ENCODE data around the gene MRTO4.
"Not testable (repeated sequence)": the region's sequence is repeated elsewhere in the genome, so short reads cannot be mapped to it uniquely, and the experiment has no call there.

Gene MRTO4

GRCh38 chr1:19262744-19263143 lies 11.1 kb downstream of the MRTO4 start:
- DNase-seq (ENCODE audit: low read depth in 1 of 2, low spot score in 1 of 2), result no peak
- no peak for TF ChIP-seq JUND (IDR thresholded peaks at IDR 0.05; ENCODE audit: low read depth)
- in situ Hi-C loops (cut with HindIII; ENCODE audit: low pct_unique_long_range_greater_than_20kb, low sequenced_read_pairs), result no loop called here

- no peak for DNase-seq (ENCODE audit: low read depth in 1 of 2, low spot score in 1 of 2)
- in situ Hi-C loops (cut with HindIII; ENCODE audit: low pct_unique_long_range_greater_than_20kb, low sequenced_read_pairs), result no loop called here
- no peak for TF ChIP-seq JUND (IDR thresholded peaks at IDR 0.05; ENCODE audit: low read depth)
Measured at GRCh38 chr1:19268445-19268844, 16.8 kb downstream of the MRTO4 start.

DNA sequence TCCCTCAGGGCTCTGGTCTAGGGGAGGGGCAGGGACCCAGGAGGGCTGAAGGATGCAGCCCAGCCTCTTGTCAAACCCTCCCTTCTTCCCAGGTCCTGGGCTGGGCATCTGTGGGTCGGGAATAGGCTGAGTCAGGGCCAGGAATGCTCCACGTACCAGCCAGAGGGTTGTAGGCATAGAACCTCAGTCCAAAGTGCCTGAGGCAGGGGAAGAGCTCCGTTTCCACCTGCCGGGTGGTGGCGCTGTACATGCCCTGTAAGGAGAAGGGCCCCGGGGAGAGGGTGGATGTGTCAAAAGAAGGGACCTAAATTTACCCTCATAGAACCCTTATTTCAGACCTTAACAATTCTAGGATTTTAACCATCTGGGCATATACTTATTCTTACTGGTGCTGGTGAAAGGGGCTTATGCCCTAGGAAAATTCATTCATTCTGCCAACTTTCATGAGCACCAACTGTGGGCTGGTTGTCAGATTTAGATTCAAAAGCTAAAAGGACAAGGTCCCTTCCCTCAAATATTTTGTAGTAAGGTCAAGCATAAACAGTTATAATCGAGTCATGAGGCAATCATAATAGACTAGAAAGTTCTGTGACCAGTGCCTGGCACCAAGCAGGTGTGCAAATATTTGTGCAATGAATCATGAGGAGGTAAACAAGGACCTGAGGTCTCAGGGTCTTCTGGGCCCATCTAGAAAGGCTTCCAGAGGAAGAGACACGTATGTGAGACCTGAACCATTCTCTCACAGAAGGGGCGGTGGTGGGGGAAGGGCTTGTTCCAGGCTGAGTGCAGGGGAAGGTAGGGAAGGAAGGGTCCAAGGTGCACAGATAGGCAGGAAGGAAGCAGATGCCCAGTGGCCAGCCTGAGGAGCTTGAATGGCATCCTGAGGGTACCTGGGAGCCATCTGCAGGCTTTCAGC lies 18.1 kb downstream of the MRTO4 start:
- in situ Hi-C loops (cut with HindIII; ENCODE audit: low pct_unique_long_range_greater_than_20kb, low sequenced_read_pairs), result not testable (repeated sequence)

GRCh38 chr1:19270343-19270730 lies 18.7 kb downstream of the MRTO4 start:
- in situ Hi-C loops (cut with HindIII; ENCODE audit: low pct_unique_long_range_greater_than_20kb, low sequenced_read_pairs); DNase-seq (ENCODE audit: low read depth in 1 of 2, low spot score in 1 of 2): not testable (repeated sequence)

More for the DNA sequence above, 18.1 kb downstream of the MRTO4 start:
- DNase-seq (ENCODE audit: low read depth in 1 of 2, low spot score in 1 of 2), result peak in 1 of 2 experiments; percentile 35

- in situ Hi-C loops (cut with HindIII; ENCODE audit: low pct_unique_long_range_greater_than_20kb, low sequenced_read_pairs), result no loop called here
- TF ChIP-seq JUND (IDR thresholded peaks at IDR 0.05; ENCODE audit: low read depth), result no peak
- DNase-seq (ENCODE audit: low read depth in 1 of 2, low spot score in 1 of 2), result no peak
Measured at GRCh38 chr1:19272064-19272463, 20.5 kb downstream of the MRTO4 start.

DNA sequence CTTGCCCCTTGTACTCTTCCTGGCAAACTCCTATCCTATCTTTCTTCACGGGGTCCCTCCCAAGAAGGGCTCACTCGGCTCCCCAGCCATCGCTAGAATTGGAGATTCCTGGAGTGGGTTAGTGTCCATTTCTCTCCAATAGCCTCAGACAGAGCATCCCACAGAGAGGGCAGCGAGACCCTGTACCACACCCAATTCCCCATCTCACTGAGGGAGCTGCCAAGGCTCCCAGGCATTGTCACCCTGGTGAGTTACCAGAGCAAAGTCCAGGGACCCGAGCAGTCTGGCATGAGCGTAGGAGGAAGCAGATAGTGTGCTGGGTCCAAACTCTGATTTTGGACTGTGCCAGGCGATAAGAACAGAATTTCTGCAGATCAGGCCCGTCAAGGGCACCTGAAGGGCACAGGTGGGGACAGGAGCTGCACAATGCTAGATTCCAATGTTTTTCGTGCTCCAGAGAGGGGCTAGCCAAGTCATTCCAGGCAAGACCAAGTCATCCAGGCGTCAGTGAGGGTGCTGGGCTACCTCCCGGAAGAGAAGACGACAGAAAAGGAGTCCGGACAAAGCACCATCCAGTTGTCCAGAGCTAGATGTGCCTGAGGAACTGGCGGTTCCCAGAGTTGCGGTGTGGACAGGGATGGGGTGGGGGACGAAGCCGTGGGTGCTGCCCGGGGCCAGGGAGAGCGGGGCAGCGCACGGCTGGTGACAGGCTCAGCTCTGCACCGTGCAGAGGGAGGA lies 21.7 kb downstream of the MRTO4 start:
- TF ChIP-seq JUND (IDR thresholded peaks at IDR 0.05; ENCODE audit: low read depth), result no peak
- in situ Hi-C loops (cut with HindIII; ENCODE audit: low pct_unique_long_range_greater_than_20kb, low sequenced_read_pairs), result no loop called here
- DNase-seq (ENCODE audit: low read depth in 1 of 2, low spot score in 1 of 2), result no peak

- DNase-seq (ENCODE audit: low read depth in 1 of 2, low spot score in 1 of 2); in situ Hi-C loops (cut with HindIII; ENCODE audit: low pct_unique_long_range_greater_than_20kb, low sequenced_read_pairs): not testable (repeated sequence)
Measured at GRCh38 chr1:19273844-19274531, 22.4 kb downstream of the MRTO4 start.

DNA sequence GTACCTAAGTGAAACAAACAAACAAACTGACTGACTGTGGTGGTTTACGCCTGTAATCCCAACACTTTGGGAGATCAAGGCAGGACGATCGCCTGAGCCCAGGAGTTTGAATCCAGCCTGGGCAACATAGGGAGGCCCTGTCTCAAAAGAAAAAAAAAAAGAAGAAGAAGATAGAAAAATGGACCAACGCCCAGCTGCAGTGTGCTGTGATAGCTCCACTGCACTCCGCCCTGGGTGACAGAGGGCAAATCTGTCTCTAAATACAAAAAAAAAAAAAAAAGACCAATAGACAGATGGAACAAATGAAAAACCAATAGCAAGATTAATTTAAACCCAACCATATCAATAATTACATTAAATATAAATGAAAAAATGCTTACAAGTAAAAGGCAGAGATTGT lies 23.0 kb downstream of the MRTO4 start:
- DNase-seq (ENCODE audit: low read depth in 1 of 2, low spot score in 1 of 2), result no peak
- no peak for TF ChIP-seq JUND (IDR thresholded peaks at IDR 0.05; ENCODE audit: low read depth)
- in situ Hi-C loops (cut with HindIII; ENCODE audit: low pct_unique_long_range_greater_than_20kb, low sequenced_read_pairs), result no loop called here

DNA sequence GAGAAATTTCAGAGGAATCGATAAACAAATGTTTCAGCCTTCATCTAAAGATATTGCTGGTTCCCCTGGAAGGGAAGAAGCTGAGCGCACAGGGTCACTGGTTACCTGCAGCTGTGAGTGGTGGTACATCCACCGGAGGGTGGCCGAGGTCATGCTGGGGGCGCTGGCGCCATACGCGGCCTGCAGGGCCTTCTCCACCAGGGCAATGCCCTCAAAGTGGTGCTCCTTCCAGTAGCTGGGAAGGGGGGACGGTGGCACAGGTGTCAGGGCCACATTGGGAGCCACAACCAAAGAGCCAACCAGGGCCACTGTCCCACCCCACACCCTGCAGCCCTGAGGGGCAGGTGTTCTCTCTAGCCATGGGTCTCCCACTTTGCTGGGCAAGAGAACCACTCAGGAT lies 32.3 kb downstream of the MRTO4 start:
- DNase-seq (ENCODE audit: low read depth in 1 of 2, low spot score in 1 of 2), result no peak
- in situ Hi-C loops (cut with HindIII; ENCODE audit: low pct_unique_long_range_greater_than_20kb, low sequenced_read_pairs), result no loop called here
- TF ChIP-seq JUND (IDR thresholded peaks at IDR 0.05; ENCODE audit: low read depth), result no peak

DNA sequence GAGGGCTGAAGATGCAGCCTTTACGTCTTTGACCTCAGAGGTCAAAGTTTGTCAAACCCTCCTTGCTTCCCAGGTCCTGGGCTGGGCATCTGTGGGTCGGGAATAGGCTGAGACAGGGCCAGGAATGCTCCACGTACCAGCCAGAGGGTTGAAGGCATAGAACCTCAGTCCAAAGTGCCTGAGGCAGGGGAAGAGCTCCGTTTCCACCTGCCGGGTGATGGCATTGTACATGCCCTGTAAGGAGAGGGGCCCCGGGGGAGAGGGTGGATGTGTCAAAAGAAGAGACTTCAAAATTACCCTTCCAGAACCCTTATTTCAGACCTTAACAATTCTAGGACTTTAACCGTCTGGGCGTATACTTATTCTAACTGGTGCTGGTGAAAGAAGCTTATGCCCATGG lies 33.3 kb downstream of the MRTO4 start:
- in situ Hi-C loops (cut with HindIII; ENCODE audit: low pct_unique_long_range_greater_than_20kb, low sequenced_read_pairs), result no loop called here
- DNase-seq (ENCODE audit: low read depth in 1 of 2, low spot score in 1 of 2), result no peak
- TF ChIP-seq JUND (IDR thresholded peaks at IDR 0.05; ENCODE audit: low read depth), result no peak

DNA sequence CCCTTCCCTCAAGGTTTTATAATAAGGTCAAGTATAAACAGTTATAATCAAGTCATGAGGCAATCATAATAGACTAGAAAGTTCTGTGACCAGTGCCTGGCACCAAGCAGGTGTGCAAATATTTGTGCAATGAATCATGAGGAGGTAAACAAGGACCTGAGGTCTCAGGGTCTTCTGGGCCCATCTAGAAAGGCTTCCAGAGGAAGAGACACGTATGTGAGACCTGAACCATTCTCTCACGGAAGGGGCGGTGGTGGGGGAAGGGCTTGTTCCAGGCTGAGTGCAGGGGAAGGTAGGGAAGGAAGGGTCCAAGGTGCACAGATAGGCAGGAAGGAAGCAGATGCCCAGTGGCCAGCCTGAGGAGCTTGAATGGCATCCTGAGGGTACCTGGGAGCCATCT lies 33.8 kb downstream of the MRTO4 start:
- in situ Hi-C loops (cut with HindIII; ENCODE audit: low pct_unique_long_range_greater_than_20kb, low sequenced_read_pairs); DNase-seq (ENCODE audit: low read depth in 1 of 2, low spot score in 1 of 2): not testable (repeated sequence)

DNA sequence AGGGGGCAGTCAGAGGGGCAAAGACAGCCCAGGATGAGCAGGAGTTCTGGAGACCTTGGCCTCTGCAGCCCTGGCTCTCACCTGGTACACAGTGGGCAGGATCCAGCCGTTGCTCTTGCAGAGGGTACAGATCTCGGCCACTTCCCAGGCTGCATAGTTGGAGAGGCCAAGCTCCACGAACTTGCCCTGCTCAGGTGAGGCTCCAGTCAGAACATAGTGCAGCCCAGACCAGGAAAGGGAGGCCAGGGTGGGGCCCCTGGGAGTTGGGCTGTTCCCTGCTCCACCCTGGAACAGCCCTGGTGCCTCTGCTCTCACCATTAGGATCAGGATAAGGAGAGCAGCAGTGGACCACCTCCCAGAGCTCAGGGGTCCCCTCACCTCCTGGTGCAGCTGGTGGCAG lies 34.2 kb downstream of the MRTO4 start:
- DNase-seq (ENCODE audit: low read depth in 1 of 2, low spot score in 1 of 2); in situ Hi-C loops (cut with HindIII; ENCODE audit: low pct_unique_long_range_greater_than_20kb, low sequenced_read_pairs): not testable (repeated sequence)

Data from T47D (cell line).